Measurements from ENCODE around the gene RPS27A. TPM values are rescaled to one million over a fixed set of nuclear protein-coding genes. Genes with fewer than 3 reads are reported as not detected.
A peak's percentile ranks its signal among the peaks of the same experiment; 100 is the strongest.

Gene RPS27A
- total RNA-seq, 1 experiment from 2014 or later, result 853 TPM

DNA sequence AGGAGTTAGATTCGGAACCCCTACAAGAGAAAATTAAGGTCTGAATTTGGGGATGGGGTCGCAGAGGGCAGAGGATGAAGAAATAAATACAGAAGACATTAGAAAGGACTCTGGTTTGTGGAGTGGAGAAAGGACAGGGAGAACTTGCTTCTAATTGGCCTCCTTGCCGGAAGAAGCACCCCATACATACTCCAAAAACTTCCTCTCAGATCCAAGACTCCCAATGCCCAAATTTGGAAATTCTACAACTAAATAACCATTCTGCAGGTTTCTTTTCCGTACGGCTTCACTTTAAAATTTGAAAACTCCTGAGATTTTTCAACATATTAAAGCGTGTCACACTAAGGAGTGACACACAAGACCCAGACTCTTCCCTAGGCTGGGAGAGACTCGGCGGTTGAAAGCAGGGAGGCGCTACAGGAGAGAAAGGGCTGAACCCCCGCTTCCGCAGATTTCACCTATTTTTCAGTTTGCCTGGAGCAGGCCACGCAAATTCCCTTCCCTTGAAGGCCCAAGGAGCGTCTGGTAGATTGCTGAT is 873 bp upstream of the RPS27A start:
- no peak for DNase-seq (ENCODE audit: low read depth, low spot score)
- ChIA-PET CTCF (interaction anchor here (0.6 kb wide), 1 partner anchor 247 kb away, joined by 5 read pairs; no protein-coding TSS in a partner anchor), POLR2A (no interaction called here)
- no peaks in the 10 kb centered on the region for H3K9me3 ChIP-seq (ENCODE audit: control insufficient read depth, insufficient read depth, low read depth, low read length)
- intact Hi-C loops (cut with micrococcal nuclease; ENCODE audit: unreplicated experiment), result no loop called here
- peaks cover 33% of the 10 kb centered on the region for H3K36me3 ChIP-seq (ENCODE audit: control insufficient read depth, insufficient read depth, low read length)
- peak overlapping the region; percentile 78 to 99 for H3K4me3 ChIP-seq (ENCODE audit: low read depth in 2 of 2, low read length in 2 of 2)
- BruUV-seq (replicated peaks), result TSS peak; percentile 86
- H3K27ac ChIP-seq (ENCODE audit: low read length), result peak overlapping the region; percentile 100
- no peak for TF ChIP-seq POLR2AphosphoS5 (IDR thresholded peaks at IDR 0.05; ENCODE audit: low read depth, low read length)
- TF ChIP-seq, protein P1, sequence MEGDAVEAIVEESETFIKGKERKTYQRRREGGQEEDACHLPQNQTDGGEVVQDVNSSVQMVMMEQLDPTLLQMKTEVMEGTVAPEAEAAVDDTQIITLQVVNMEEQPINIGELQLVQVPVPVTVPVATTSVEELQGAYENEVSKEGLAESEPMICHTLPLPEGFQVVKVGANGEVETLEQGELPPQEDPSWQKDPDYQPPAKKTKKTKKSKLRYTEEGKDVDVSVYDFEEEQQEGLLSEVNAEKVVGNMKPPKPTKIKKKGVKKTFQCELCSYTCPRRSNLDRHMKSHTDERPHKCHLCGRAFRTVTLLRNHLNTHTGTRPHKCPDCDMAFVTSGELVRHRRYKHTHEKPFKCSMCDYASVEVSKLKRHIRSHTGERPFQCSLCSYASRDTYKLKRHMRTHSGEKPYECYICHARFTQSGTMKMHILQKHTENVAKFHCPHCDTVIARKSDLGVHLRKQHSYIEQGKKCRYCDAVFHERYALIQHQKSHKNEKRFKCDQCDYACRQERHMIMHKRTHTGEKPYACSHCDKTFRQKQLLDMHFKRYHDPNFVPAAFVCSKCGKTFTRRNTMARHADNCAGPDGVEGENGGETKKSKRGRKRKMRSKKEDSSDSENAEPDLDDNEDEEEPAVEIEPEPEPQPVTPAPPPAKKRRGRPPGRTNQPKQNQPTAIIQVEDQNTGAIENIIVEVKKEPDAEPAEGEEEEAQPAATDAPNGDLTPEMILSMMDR (IDR thresholded peaks at IDR 0.05), result no peak
- TF ChIP-seq, protein P2, sequence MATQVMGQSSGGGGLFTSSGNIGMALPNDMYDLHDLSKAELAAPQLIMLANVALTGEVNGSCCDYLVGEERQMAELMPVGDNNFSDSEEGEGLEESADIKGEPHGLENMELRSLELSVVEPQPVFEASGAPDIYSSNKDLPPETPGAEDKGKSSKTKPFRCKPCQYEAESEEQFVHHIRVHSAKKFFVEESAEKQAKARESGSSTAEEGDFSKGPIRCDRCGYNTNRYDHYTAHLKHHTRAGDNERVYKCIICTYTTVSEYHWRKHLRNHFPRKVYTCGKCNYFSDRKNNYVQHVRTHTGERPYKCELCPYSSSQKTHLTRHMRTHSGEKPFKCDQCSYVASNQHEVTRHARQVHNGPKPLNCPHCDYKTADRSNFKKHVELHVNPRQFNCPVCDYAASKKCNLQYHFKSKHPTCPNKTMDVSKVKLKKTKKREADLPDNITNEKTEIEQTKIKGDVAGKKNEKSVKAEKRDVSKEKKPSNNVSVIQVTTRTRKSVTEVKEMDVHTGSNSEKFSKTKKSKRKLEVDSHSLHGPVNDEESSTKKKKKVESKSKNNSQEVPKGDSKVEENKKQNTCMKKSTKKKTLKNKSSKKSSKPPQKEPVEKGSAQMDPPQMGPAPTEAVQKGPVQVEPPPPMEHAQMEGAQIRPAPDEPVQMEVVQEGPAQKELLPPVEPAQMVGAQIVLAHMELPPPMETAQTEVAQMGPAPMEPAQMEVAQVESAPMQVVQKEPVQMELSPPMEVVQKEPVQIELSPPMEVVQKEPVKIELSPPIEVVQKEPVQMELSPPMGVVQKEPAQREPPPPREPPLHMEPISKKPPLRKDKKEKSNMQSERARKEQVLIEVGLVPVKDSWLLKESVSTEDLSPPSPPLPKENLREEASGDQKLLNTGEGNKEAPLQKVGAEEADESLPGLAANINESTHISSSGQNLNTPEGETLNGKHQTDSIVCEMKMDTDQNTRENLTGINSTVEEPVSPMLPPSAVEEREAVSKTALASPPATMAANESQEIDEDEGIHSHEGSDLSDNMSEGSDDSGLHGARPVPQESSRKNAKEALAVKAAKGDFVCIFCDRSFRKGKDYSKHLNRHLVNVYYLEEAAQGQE (IDR thresholded peaks at IDR 0.05; ENCODE audit: insufficient read depth in 1 of 2, low read depth in 2 of 2, low read length in 1 of 2), result no peak
- TF ChIP-seq TCF7L2 (IDR thresholded peaks at IDR 0.05; ENCODE audit: low read depth, low read length), result no peak
- TF ChIP-seq SIN3A (IDR thresholded peaks at IDR 0.05; ENCODE audit: borderline replicate concordance, insufficient read depth, low read depth, low read length), result no peak
- peak; percentile 34 for ATAC-seq
- in situ Hi-C loops (cut with HindIII; ENCODE audit: low pct_unique_long_range_greater_than_20kb, low sequenced_read_pairs), result no loop called here
- peaks cover 27% of the 10 kb centered on the region for H3K4me1 ChIP-seq (ENCODE audit: control insufficient read depth, insufficient read depth, low read length)
- no peaks in the 10 kb centered on the region for H3K27me3 ChIP-seq (ENCODE audit: control insufficient read depth, insufficient read depth, low read length)

DNA sequence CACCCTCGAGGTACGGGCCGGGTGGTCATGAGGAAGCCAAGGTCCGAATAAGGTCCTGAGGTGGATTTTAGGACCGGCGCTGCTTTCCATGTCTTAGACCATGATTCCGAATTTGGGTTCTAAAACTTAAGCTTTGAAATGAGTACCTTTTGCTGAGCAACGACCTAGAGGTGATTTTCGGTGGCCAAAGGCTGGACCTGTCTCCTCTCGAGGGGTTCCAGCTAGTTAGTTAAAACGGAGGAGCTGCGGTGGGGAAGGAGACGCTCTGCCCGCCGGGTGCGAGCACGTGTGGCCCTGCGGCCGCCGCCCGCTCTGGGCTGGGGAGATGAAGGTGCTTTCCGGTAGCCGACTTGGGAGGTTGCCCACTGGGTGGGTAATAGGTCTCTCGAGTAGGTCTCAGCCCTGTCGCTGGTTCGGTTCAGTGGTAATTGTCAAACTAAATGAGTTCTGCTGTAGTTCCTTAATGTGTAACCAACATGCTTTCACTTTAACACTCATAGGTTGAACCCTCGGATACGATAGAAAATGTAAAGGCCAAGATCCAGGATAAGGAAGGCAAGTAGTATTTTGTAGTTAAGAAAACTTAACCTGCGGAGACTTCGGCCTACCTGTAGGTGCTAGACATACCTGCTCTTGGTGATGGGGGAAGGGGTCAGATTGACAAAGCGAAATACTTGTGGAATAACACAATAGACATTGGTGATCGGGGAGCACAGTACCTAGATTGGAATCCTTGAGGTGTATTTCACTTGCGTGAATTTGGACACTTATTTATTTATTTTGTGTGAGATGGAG is 572 bp downstream of the RPS27A start:
- no peak for ATAC-seq
- TF ChIP-seq SIN3A (IDR thresholded peaks at IDR 0.05; ENCODE audit: borderline replicate concordance, insufficient read depth, low read depth, low read length) (no peak), TCF7L2 (IDR thresholded peaks at IDR 0.05; ENCODE audit: low read depth, low read length) (no peak), POLR2AphosphoS5 (IDR thresholded peaks at IDR 0.05; ENCODE audit: low read depth, low read length) (no peak; the same call in 1 of the 2 replicates)
- TF ChIP-seq, protein P1 (IDR thresholded peaks at IDR 0.05), result no peak
- TF ChIP-seq, protein P2 (IDR thresholded peaks at IDR 0.05; ENCODE audit: insufficient read depth in 1 of 2, low read depth in 2 of 2, low read length in 1 of 2), result no peak
- intact Hi-C loops (cut with micrococcal nuclease; ENCODE audit: unreplicated experiment), result no loop called here
- peaks cover 38% of the 10 kb centered on the region for H3K36me3 ChIP-seq (ENCODE audit: control insufficient read depth, insufficient read depth, low read length)
- H3K4me3 ChIP-seq (ENCODE audit: low read depth in 2 of 2, low read length in 2 of 2), result peak overlapping the region; percentile 78 to 99
- ChIA-PET POLR2A (no interaction called here), CTCF (no interaction called here)
- TSS peak; percentile 85 for BruUV-seq (replicated peaks)
- H3K27ac ChIP-seq (ENCODE audit: low read length), result peak overlapping the region; percentile 100
- in situ Hi-C loops (cut with HindIII; ENCODE audit: low pct_unique_long_range_greater_than_20kb, low sequenced_read_pairs), result no loop called here
- peaks cover 27% of the 10 kb centered on the region for H3K4me1 ChIP-seq (ENCODE audit: control insufficient read depth, insufficient read depth, low read length)
- no peak for DNase-seq (ENCODE audit: low read depth, low spot score)
- no peaks in the 10 kb centered on the region for H3K27me3 ChIP-seq (ENCODE audit: control insufficient read depth, insufficient read depth, low read length)
- H3K9me3 ChIP-seq (ENCODE audit: control insufficient read depth, insufficient read depth, low read depth, low read length), result no peaks in the 10 kb centered on the region
